ENCODE measurements around the gene NDNF.

DNA sequence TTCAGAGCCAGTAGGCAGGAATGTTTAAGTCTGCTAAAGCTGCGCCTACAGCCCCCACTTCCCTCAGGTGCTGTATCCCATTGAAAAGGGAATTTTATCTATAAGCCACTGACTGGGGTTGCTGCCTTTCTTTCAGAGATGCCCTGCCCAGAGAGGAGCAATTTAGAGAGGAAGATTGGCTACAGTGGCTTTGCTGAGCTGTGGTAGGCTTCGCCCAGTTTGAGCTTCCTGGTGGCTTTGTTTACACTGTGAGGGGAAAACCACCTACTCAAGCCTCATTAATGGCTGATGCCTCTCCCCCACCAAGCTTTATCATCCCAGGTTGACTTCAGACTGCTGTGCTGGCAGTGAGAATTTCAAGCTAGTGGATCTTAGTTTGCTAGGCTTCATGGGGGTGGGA, 82.1 kb downstream of the NDNF start:
- TF ChIP-seq CREB1 (IDR thresholded peaks at IDR 0.05; ENCODE audit: low read depth) (no peak), EP300 (IDR thresholded peaks at IDR 0.05; ENCODE audit: borderline replicate concordance) (no peak)
- TF ChIP-seq, protein P1, sequence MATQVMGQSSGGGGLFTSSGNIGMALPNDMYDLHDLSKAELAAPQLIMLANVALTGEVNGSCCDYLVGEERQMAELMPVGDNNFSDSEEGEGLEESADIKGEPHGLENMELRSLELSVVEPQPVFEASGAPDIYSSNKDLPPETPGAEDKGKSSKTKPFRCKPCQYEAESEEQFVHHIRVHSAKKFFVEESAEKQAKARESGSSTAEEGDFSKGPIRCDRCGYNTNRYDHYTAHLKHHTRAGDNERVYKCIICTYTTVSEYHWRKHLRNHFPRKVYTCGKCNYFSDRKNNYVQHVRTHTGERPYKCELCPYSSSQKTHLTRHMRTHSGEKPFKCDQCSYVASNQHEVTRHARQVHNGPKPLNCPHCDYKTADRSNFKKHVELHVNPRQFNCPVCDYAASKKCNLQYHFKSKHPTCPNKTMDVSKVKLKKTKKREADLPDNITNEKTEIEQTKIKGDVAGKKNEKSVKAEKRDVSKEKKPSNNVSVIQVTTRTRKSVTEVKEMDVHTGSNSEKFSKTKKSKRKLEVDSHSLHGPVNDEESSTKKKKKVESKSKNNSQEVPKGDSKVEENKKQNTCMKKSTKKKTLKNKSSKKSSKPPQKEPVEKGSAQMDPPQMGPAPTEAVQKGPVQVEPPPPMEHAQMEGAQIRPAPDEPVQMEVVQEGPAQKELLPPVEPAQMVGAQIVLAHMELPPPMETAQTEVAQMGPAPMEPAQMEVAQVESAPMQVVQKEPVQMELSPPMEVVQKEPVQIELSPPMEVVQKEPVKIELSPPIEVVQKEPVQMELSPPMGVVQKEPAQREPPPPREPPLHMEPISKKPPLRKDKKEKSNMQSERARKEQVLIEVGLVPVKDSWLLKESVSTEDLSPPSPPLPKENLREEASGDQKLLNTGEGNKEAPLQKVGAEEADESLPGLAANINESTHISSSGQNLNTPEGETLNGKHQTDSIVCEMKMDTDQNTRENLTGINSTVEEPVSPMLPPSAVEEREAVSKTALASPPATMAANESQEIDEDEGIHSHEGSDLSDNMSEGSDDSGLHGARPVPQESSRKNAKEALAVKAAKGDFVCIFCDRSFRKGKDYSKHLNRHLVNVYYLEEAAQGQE (IDR thresholded peaks at IDR 0.05; ENCODE audit: low read depth) = no peak
